SU-DHL-6 (cell line): Measurements from ENCODE around the gene TTLL11.

Source experiments
- H2AFZ ChIP-seq: fragments of 200-600 bp; sonication (generic); 2 replicates; pipeline ENCODE4 v1.6.1; 2014; ENCODE audit warnings: low read depth, mild to moderate bottlenecking, moderate library complexity, mixed read lengths, antibody characterized with exemption, low read length; ENCODE audit not compliant: severe bottlenecking
- H3F3A ChIP-seq: fragments of 200-600 bp; shearing (Covaris generic); 2 replicates; pipeline ENCODE4 v1.6.0; 2016; ENCODE audit warnings: antibody characterized with exemption, mild to moderate bottlenecking; ENCODE audit not compliant: insufficient read depth
- H3K27ac ChIP-seq: fragments of 200-600 bp; sonication (generic); 2 replicates; pipeline ENCODE4 v1.5.1; 2016; ENCODE audit warnings: low read depth, mild to moderate bottlenecking, low read length, moderate library complexity, mixed read lengths
- H3K27me3 ChIP-seq: fragments of 200-600 bp; sonication (generic), shearing (Covaris generic); 2 replicates; pipeline ENCODE4 v1.6.0; 2014; ENCODE audit warnings: mild to moderate bottlenecking, low read length
- H3K36me3 ChIP-seq: fragments of 200-600 bp; sonication (generic); 2 replicates; pipeline ENCODE4 v1.6.1; 2014; ENCODE audit warnings: mild to moderate bottlenecking, low read length, mixed read lengths
- H3K4me2 ChIP-seq: fragments of 300-600, 200-600 bp; shearing (Covaris generic), sonication (generic); 2 replicates; pipeline ENCODE4 v1.6.0; 2014; ENCODE audit warnings: low read length, low read depth, mild to moderate bottlenecking; ENCODE audit not compliant: poor library complexity, severe bottlenecking
- H3K4me3 ChIP-seq: fragments of 200-600 bp; sonication (generic); 2 replicates; pipeline ENCODE4 v1.5.1; 2014; ENCODE audit warnings: antibody characterized with exemption, low read length, mild to moderate bottlenecking, mixed read lengths; ENCODE audit not compliant: insufficient read depth, poor library complexity, severe bottlenecking
- H3K79me2 ChIP-seq: fragments of 200-600 bp; sonication (generic); 2 replicates; pipeline ENCODE4 v1.6.1; 2014; ENCODE audit warnings: mild to moderate bottlenecking, low read length, moderate library complexity; ENCODE audit not compliant: insufficient read depth
- H3K9ac ChIP-seq: fragments of 200-600 bp; sonication (generic); 2 replicates; pipeline ENCODE4 v1.7.0; 2014; ENCODE audit warnings: mild to moderate bottlenecking, low read length
- H3K9me2 ChIP-seq: fragments of 200-600 bp; sonication (generic); replicated peaks from 2 replicates; pipeline ENCODE4 v1.6.1; 2014; ENCODE audit warnings: low read length; ENCODE audit not compliant: insufficient read depth
- H3K9me3 ChIP-seq: fragments of 200-600 bp; sonication (generic); 2 replicates; pipeline ENCODE4 v1.6.1; 2014; ENCODE audit warnings: low read length, mixed read lengths; ENCODE audit not compliant: insufficient read depth
- H4K20me1 ChIP-seq: fragments of 200-600 bp; sonication (generic); 2 replicates; pipeline ENCODE4 v1.6.1; 2014; ENCODE audit warnings: low read depth, mild to moderate bottlenecking, antibody characterized with exemption, low read length, moderate library complexity, mixed read lengths
- EZH2phosphoT487 ChIP-seq: fragments of 200-600 bp; sonication (generic), shearing (Covaris generic); conservative IDR thresholded peaks from 2 replicates; pipeline ENCODE4 v1.6.1; 2018; ENCODE audit warnings: mild to moderate bottlenecking, antibody characterized with exemption, low read length, moderate library complexity, mixed read lengths
- TF ChIP-seq, protein P1 (sequence below): fragments of 200-600 bp; sonication (generic); IDR thresholded peaks from one replicate; pipeline ENCODE4 v1.5.1; 2017; ENCODE audit warnings: antibody characterized with exemption, mild to moderate bottlenecking, low read length, moderate library complexity; ENCODE audit not compliant: insufficient read depth, poor library complexity, severe bottlenecking

The TTLL11 gene

GRCh38 chr9:121997791-121998190 lies 95.3 kb downstream of the TTLL11 start:
- Histone ChIP-seq H3K9me3 (no peaks in the 10 kb centered on the region), H3K4me2 (no peak overlapping the region), H4K20me1 (no peaks in the 10 kb centered on the region), H3K9me2 (no peaks in the 10 kb centered on the region), H3K27me3 (no peaks in the 10 kb centered on the region), H3K9ac (no peak overlapping the region), H3K36me3 (no peaks in the 10 kb centered on the region), H3F3A (no peaks in the 10 kb centered on the region), H2AFZ (no peak overlapping the region), H3K79me2 (no peaks in the 10 kb centered on the region), H3K27ac (no peak overlapping the region), H3K4me3 (no peak overlapping the region)
- TF ChIP-seq, protein P1, sequence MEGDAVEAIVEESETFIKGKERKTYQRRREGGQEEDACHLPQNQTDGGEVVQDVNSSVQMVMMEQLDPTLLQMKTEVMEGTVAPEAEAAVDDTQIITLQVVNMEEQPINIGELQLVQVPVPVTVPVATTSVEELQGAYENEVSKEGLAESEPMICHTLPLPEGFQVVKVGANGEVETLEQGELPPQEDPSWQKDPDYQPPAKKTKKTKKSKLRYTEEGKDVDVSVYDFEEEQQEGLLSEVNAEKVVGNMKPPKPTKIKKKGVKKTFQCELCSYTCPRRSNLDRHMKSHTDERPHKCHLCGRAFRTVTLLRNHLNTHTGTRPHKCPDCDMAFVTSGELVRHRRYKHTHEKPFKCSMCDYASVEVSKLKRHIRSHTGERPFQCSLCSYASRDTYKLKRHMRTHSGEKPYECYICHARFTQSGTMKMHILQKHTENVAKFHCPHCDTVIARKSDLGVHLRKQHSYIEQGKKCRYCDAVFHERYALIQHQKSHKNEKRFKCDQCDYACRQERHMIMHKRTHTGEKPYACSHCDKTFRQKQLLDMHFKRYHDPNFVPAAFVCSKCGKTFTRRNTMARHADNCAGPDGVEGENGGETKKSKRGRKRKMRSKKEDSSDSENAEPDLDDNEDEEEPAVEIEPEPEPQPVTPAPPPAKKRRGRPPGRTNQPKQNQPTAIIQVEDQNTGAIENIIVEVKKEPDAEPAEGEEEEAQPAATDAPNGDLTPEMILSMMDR: no peak
- TF ChIP-seq EZH2phosphoT487: no peak

GRCh38 chr9:121996783-121997182 lies 96.3 kb downstream of the TTLL11 start:
- Histone ChIP-seq H2AFZ (no peak overlapping the region), H3K27ac (no peak overlapping the region), H3K4me3 (no peak overlapping the region), H3K9me2 (no peaks in the 10 kb centered on the region), H3K36me3 (no peaks in the 10 kb centered on the region), H4K20me1 (no peaks in the 10 kb centered on the region), H3K9ac (no peak overlapping the region), H3K9me3 (no peaks in the 10 kb centered on the region), H3K27me3 (no peaks in the 10 kb centered on the region), H3K4me2 (no peak overlapping the region), H3F3A (no peaks in the 10 kb centered on the region), H3K79me2 (no peaks in the 10 kb centered on the region)
- no peak for TF ChIP-seq EZH2phosphoT487
- TF ChIP-seq, protein P1: no peak

GRCh38 chr9:121995997-121996396 lies 97.1 kb downstream of the TTLL11 start:
- Histone ChIP-seq H3K9ac (no peak overlapping the region), H3F3A (no peaks in the 10 kb centered on the region), H4K20me1 (no peaks in the 10 kb centered on the region), H3K4me2 (no peak overlapping the region), H3K9me3 (no peaks in the 10 kb centered on the region), H3K79me2 (no peaks in the 10 kb centered on the region), H3K4me3 (no peak overlapping the region), H3K27me3 (no peaks in the 10 kb centered on the region), H3K9me2 (no peaks in the 10 kb centered on the region), H3K36me3 (no peaks in the 10 kb centered on the region), H3K27ac (no peak overlapping the region), H2AFZ (no peak overlapping the region)
- TF ChIP-seq EZH2phosphoT487: no peak
- TF ChIP-seq, protein P1: no peak
